22Rv1 (cell line): ENCODE results near the gene GLRX3.

ENCODE experiments used
- H3K27ac ChIP-seq: fragments of 450-650 bp; 2 replicates; pipeline ENCODE4 v1.5.1; 2017
- ZFX ChIP-seq: fragments of 450-650 bp; IDR thresholded peaks from 2 replicates; pipeline ENCODE4 v1.6.1; 2017; ENCODE audit warnings: antibody characterized with exemption, borderline replicate concordance
- TF ChIP-seq, protein P1 (sequence below): fragments of 450-650 bp; IDR thresholded peaks from 2 replicates; pipeline ENCODE4 v1.5.1; 2017; ENCODE audit warnings: mild to moderate bottlenecking

Gene GLRX3

DNA sequence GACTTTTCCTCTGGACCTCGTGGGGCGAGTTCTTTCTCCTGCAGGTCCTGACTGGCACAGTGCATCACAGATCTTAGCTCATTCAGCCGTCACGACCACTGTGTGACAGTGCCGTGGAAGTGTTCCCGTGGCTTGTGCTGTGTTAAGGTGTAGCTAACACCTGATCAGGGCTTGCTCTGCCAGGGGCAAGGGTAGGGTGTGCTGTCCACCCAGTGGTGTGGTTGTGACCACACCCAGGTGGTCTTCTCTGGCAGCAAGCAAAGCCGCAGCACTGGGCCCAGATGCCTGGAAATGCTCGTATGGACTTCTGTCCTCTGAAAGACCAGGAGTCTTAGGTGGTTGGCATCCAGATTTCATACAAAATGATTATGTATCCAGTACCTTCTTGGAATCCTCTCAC lies 86.2 kb downstream of the GLRX3 start:
- no peak overlapping the region for H3K27ac ChIP-seq

DNA sequence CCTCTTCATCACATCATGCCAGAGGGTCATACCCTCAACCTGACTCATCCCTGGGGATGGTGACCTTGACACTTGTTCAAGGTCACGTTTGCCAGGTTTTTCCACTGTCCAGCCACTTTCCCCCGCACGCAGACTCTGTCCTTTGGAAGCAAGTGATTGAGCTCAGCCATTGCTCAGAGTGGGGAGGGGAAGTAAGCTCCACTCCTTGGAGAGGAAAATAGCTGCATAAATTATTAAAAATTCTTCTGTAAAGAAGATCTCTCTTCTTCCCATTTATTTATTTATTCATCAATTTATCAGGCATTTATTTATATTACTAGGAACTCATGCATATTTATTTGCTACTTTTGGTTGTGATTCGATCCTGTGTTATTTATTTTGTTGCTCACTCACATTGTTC lies 88.0 kb downstream of the GLRX3 start:
- TF ChIP-seq, protein P1, sequence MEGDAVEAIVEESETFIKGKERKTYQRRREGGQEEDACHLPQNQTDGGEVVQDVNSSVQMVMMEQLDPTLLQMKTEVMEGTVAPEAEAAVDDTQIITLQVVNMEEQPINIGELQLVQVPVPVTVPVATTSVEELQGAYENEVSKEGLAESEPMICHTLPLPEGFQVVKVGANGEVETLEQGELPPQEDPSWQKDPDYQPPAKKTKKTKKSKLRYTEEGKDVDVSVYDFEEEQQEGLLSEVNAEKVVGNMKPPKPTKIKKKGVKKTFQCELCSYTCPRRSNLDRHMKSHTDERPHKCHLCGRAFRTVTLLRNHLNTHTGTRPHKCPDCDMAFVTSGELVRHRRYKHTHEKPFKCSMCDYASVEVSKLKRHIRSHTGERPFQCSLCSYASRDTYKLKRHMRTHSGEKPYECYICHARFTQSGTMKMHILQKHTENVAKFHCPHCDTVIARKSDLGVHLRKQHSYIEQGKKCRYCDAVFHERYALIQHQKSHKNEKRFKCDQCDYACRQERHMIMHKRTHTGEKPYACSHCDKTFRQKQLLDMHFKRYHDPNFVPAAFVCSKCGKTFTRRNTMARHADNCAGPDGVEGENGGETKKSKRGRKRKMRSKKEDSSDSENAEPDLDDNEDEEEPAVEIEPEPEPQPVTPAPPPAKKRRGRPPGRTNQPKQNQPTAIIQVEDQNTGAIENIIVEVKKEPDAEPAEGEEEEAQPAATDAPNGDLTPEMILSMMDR, result no peak
- TF ChIP-seq ZFX, result no peak
- H3K27ac ChIP-seq, result no peak overlapping the region

More for the DNA sequence above, 86.2 kb downstream of the GLRX3 start:
- TF ChIP-seq, protein P1, result no peak
- TF ChIP-seq ZFX, result no peak

DNA sequence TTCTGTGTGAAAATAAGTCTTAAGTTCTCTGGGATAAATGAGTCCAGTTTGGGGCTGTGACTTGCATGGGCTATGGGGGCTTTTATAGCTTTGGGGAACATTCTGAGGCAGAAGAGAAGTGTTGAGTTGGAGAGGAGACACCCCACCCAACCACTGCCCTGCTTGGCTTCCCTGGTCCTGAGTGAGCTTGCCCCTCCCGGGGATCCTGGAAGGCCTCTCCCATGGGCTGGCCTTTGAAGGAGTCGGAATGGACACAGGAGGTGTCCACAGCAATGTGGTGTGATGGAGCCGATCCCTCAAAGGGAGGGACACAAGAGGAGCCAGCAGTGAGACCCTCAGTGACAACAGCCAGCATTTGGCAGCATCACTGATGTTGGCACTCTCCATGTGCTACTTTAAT lies 89.8 kb downstream of the GLRX3 start:
- TF ChIP-seq, protein P1, result no peak
- no peak for TF ChIP-seq ZFX
- no peak overlapping the region for H3K27ac ChIP-seq

DNA sequence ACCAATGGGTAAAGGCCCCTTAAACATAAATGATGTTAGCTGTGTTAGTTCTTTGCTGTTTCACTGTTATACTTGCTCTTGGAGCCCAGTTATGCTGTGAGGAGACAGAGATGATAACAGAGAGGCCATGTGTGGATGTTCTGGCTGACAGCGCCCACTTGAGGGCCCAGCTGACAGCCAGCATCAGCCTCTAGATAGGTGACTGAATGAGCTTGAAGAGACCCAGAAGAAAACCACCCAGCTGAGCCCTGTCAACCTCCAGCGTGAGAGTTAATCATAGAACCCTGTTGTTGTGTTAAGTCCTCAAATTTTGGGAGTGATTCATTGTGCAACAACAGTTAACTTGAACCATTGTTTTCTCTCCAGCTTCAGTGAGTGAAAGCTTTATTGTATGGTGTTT lies 91.7 kb downstream of the GLRX3 start:
- no peak for TF ChIP-seq ZFX
- TF ChIP-seq, protein P1, result no peak
- no peak overlapping the region for H3K27ac ChIP-seq
